PC-9 (cell line): Measurements from ENCODE around the gene U2SURP. TPM values are rescaled to one million over a fixed set of nuclear protein-coding genes. Genes with fewer than 3 reads are reported as not detected.

Source experiments
- BruUV-seq: library from RNA; stranded (reverse); fragments of 400-500 nt; replicated peaks from 2 replicates; lab custom pipeline; 2021; lab: Mats Ljungman, UMichigan
- CTCF ChIA-PET: fragments of 300-600 bp; sonication (Branson Sonifier 250); formaldehyde crosslinking; loops from one replicate; lab custom pipeline; 2022; ENCODE audit warnings: antibody characterized with exemption; lab: Charles Lee
- POLR2A ChIA-PET: fragments of 300-600 bp; sonication (Branson Sonifier 250); formaldehyde crosslinking; loops from one replicate; lab custom pipeline; 2022; ENCODE audit warnings: antibody characterized with exemption; ENCODE audit not compliant: unreplicated experiment; lab: Charles Lee
- DNase-seq, 2 experiments: peaks; one replicate each; pipeline versions ENCODE4 v3.0.0 to v3.0.0-alpha.2; 2015 to 2022; ENCODE audit warnings: mixed read lengths in 1 of 2
- H2AFZ ChIP-seq: fragments of 200-600 bp; sonication (generic); 2 replicates; pipeline ENCODE4 v1.8.1; 2017; ENCODE audit warnings: antibody characterized with exemption
- H3F3A ChIP-seq: fragments of 200-600 bp; sonication (generic); 2 replicates; pipeline ENCODE4 v1.8.1; 2017; ENCODE audit warnings: antibody characterized with exemption, mild to moderate bottlenecking, low read depth; ENCODE audit not compliant: insufficient read depth
- H3K27ac ChIP-seq: fragments of 200-600 bp; sonication (generic); 2 replicates; pipeline ENCODE4 v1.6.1; 2016; ENCODE audit warnings: mixed run types
- H3K27me3 ChIP-seq: fragments of 200-600 bp; sonication (generic); 2 replicates; pipeline ENCODE4 v1.6.1; 2016; ENCODE audit warnings: low read depth, mixed run types; ENCODE audit not compliant: insufficient read depth
- H3K36me3 ChIP-seq: fragments of 200-600 bp; sonication (generic); 2 replicates; pipeline ENCODE4 v1.6.1; 2016; ENCODE audit warnings: low read depth, mixed run types
- H3K4me1 ChIP-seq: fragments of 200-600 bp; sonication (generic); replicated peaks from 2 replicates; pipeline ENCODE4 v1.6.1; 2016; ENCODE audit warnings: mixed run types; ENCODE audit not compliant: insufficient read depth
- H3K4me2 ChIP-seq: fragments of 200-600 bp; sonication (generic); 2 replicates; pipeline ENCODE4 v1.6.1; 2017; ENCODE audit warnings: mixed run types
- H3K4me3 ChIP-seq: fragments of 200-600 bp; sonication (generic); 2 replicates; pipeline ENCODE4 v1.6.1; 2016; ENCODE audit warnings: mixed run types
- H3K79me2 ChIP-seq: fragments of 200-600 bp; sonication (generic); 2 replicates; pipeline ENCODE4 v1.6.1; 2017; ENCODE audit warnings: low read depth, mixed run types
- H3K9me2 ChIP-seq: fragments of 200-600 bp; sonication (generic); 2 replicates; pipeline ENCODE4 v1.8.1; 2017; ENCODE audit warnings: mild to moderate bottlenecking; ENCODE audit not compliant: insufficient read depth
- H3K9me3 ChIP-seq: fragments of 200-600 bp; sonication (generic); 2 replicates; pipeline ENCODE4 v1.8.1; 2016; ENCODE audit warnings: low read depth; ENCODE audit not compliant: insufficient read depth
- H4K20me1 ChIP-seq: fragments of 200-600 bp; sonication (generic); 2 replicates; pipeline ENCODE4 v1.8.1; 2017; ENCODE audit not compliant: insufficient read depth
- CTCF ChIP-seq: fragments of 200-600 bp; sonication (generic); conservative IDR thresholded peaks from 2 replicates; pipeline ENCODE4 v1.6.1; 2017; ENCODE audit warnings: mixed run types, antibody characterized with exemption, mild to moderate bottlenecking, moderate library complexity
- EZH2 ChIP-seq: fragments of 200-600 bp; sonication (generic); IDR thresholded peaks from 2 replicates; pipeline ENCODE4 v1.8.0; 2017; ENCODE audit warnings: antibody characterized with exemption, low read depth
- intact Hi-C: fragments of 100-400 bp; cut with micrococcal nuclease; formaldehyde crosslinking; loops from one replicate; pipeline ENCODE4 v1.10.0; 2022; ENCODE audit not compliant: unreplicated experiment
- total RNA-seq: library from RNA; stranded (reverse); gene quantifications from 2 replicates; pipeline ENCODE4 v1.2.3, GENCODE V29; 2021

U2SURP gene
- total RNA-seq, 1 experiment from 2014 or later: 126 TPM

DNA sequence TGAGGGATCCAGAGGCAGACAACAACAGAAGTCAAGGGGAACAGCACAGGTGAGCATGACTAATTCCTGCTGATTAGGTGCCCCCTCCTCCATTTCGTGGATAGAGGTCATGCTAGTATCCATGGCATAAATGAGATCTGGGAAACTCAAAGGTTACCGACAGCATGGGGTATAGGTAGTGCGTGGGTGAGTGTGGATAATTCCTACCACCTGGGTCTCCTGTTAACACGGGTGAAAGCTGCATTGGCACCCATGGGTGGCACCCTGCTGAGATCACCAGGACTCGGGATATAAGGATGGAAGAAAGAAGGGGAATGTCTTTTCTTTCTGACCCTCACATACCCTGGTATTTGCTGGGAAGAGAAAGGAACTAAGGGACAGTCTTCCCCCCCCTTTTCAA is 103.8 kb downstream of the U2SURP start:
- Histone ChIP-seq H3K36me3 (no peaks in the 10 kb centered on the region), H2AFZ (no peak overlapping the region), H3K9me2 (no peaks in the 10 kb centered on the region), H3F3A (no peaks in the 10 kb centered on the region), H4K20me1 (no peaks in the 10 kb centered on the region), H3K27me3 (peaks cover 8% of the 10 kb centered on the region; the same call in 1 of the 2 replicates), H3K79me2 (no peaks in the 10 kb centered on the region), H3K9me3 (no peaks in the 10 kb centered on the region), H3K4me2 (no peak overlapping the region), H3K4me1 (no peaks in the 10 kb centered on the region), H3K27ac (no peak overlapping the region), H3K4me3 (no peak overlapping the region)
- no peak for TF ChIP-seq CTCF
- no peak for TF ChIP-seq EZH2
- ChIA-PET POLR2A (no interaction called here), CTCF (no interaction called here)
- DNase-seq: no peak
- no TSS peak for BruUV-seq
- intact Hi-C loops: no loop called here

DNA sequence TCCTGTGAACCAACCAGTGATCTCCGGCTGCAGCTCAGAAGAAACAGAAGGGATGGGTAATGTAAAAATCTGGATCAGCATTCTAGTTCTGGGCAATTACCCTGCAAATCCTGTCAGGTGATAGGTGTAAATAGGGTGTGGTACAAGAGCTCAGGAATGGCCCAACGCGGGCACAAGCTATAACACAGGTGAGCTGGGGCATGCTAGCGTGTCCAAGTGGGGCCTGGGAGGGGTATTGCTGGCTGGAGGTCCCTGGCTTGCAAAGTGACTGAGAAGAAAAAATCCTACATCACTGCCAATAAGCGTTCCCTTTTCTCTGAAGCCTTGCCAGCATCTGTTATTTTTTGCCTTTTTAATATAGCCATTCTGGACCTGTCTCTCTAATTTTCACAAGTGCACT is 108.5 kb downstream of the U2SURP start:
- intact Hi-C loops: no loop called here
- H3F3A ChIP-seq: no peaks in the 10 kb centered on the region
- no peaks in the 10 kb centered on the region for H3K36me3 ChIP-seq
- ChIA-PET CTCF (no interaction called here), POLR2A (no interaction called here)
- H3K79me2 ChIP-seq: no peaks in the 10 kb centered on the region
- no peaks in the 10 kb centered on the region for H3K9me3 ChIP-seq
- no peak overlapping the region for H3K27ac ChIP-seq
- no peaks in the 10 kb centered on the region for H4K20me1 ChIP-seq
- H3K4me1 ChIP-seq: no peaks in the 10 kb centered on the region
- no peak overlapping the region for H2AFZ ChIP-seq
- H3K27me3 ChIP-seq: peaks cover 8% of the 10 kb centered on the region
- no peak for TF ChIP-seq CTCF
- TF ChIP-seq EZH2: no peak
- no peak for DNase-seq
- H3K4me3 ChIP-seq: no peak overlapping the region
- no peaks in the 10 kb centered on the region; the same call in 1 of the 2 replicates for H3K9me2 ChIP-seq
- no peak overlapping the region for H3K4me2 ChIP-seq
- BruUV-seq: no TSS peak

Other genes with a start within 250 kb of the U2SURP start
- 1.5 and 2.5 TPM in 2 replicates for gene PCOLCE2, start 112.5 kb upstream of the U2SURP start, total RNA-seq
- not detected in 2 replicates for gene PAQR9, start 37.9 kb upstream of the U2SURP start, total RNA-seq
- gene CHST2, start 118.2 kb downstream of the U2SURP start, total RNA-seq: 0.15 and 0.18 TPM in 2 replicates